Kidney tubule cell (primary cell): Measurements from ENCODE around the gene SLC18A3.

ENCODE experiments used
- DNase-seq: peaks from one replicate; pipeline ENCODE4 v3.0.0-alpha.2; 2018; ENCODE audit warnings: low spot score

Gene SLC18A3

DNA sequence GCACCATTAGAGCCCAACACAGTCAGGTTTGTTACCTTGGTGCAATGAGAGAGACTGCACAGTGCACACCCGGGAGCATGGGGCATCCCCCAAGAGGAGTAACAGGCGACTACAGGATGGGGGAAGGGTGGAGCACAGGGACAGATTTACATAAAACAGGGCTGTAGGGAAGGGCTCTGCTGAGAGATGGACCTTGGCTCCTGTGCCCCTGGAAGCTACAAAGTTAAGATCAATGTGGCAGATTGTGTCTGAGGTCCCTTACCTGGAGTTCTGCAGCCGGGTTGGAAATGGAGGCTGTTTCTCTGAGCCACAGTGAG lies 13.7 kb upstream of the SLC18A3 start:
- DNase-seq = no peak

DNA sequence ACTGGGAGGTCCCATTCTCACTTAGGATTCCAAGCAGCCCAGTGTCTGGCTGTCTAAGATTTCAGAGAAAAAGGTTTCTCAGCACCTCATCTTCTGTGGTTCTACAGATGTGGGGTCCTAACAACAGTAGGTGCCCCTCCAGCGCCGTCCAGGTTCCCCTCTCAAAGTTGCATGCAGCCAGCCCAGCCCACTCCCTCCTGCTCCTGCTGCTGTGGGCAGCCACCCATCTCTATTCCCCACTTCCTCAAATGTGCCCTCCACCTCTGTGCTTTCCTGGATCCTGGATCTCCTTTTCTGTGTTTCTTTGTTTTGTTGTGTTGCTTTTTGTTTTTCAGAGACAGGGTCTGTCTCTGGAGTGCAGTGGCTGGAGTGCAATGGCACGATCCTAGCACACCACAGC lies 13.3 kb upstream of the SLC18A3 start:
- no peak for DNase-seq

DNA sequence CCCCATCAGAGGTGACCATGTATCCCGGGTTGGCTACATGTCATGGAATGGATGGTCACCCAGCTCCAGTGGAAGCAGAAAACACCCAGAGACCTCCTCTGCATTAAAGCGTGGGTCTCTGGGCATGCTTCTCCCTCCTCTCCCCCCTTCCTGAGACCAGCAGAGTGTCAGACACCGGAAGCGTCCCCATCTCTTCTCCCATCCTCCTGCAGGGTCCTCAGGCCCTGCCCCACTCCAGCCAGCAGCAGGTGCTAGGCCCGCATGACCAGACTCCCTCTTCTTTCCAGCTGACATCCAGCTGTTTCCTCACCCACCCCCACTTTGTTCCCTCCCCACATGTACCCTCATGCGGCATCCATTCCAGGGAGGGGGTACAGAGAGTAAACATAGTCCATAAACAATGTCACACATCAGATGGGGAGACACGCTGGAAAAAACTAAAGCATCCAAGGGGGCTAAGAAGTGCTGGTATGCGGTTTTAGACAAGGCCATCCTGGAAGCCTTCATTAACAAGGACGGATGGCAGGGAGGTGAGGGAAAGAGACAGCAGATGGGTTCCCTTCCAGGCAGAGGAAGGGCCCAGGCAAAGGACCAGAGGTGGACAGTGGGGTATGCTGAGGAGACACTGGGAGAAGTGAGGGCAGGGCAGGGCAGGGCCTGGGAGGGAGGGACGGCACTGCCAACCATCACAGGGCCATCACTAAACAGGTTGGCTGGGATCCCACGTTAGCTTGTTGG lies 12.5 kb upstream of the SLC18A3 start:
- DNase-seq = no peak

DNA sequence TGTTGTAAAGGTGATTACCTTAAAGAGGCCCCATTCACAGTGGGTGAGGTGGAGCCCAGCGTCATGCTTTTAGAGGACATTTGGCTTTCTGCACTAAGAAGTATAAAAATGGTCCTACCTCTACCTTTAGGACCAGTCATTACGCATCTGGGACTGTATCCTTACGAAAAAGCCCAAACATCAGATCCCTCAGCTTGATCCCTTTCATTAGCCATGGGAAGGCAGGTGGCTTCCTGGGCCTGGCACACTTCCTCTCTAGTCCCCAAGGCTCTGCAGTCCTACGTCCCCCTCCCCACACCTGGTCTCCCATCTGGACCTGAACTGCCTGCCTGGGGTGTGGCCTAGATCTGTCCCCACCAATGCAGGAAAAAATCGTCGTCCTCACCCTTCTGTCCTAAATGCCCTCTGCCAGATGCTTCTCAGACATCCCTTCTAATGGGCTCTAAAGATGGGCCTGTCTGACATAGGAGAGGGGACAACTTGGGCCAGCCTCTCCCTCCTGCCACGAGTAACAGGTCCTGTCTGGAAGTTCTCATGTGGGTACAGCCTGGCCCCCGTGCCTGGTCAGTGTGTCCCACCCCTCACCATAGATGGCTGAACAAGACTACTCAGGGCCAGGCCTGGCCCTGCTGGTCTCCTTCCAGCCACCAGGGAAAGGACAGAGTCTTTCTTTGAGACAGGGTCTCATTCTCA lies 11.8 kb upstream of the SLC18A3 start:
- DNase-seq = no peak

DNA sequence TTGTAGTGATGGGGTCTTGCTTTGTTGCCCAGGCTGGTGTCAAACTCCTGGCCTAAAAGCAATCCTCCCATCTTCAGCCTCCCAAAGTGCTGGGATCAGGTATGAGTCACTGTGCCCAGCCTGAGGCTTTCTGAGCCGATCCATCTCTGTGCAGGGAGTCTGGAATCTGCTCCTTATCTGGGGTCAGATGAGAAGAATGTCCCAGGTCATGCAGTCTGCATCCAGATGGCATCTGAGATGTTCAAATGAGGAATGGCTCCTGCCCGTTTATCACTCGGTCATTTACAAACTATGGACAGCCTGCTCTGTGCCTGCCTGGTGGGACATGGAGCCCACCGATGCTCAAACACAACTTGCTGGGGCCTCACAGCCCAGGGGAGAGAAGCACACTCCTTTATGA lies 11.1 kb upstream of the SLC18A3 start:
- no peak for DNase-seq

DNA sequence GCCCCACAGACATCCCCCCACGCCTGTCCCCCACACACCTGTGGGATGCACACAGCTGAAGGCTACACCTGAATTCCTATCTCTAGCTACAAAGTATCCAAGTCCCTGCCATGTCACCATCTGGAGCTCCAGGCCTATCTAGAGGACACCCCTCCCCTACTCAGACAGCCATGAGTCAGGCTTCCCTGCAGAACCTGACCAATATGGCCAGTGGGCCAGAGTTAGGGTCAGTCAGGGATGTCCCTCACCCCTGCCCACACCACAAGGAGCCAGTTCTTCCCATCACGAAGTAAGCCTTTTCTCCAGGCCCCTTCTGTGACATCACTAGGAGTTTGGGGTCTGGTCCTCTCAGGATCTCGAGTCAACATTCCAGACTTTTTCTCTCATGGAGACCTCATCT lies 10.6 kb upstream of the SLC18A3 start:
- no peak for DNase-seq

DNA sequence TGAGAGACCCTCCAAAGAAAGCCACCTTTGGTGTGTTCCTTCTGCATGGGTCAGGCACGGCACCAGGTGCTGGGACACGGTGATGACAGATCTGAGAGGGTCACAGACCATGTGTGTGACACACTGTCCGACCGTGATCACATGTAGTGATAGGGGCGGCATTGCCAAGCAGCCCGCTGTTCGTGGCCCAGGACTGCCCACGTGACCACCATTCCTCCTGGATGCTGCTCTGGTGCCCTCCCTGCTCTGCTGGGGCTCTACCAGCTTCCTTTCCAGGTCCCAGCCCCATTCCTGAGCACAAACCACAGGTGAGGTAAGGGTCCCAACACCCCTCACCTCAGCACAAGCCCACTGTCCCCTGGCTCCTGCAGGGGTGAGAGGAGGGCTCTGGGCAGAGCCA lies 10.1 kb upstream of the SLC18A3 start:
- no peak for DNase-seq

DNA sequence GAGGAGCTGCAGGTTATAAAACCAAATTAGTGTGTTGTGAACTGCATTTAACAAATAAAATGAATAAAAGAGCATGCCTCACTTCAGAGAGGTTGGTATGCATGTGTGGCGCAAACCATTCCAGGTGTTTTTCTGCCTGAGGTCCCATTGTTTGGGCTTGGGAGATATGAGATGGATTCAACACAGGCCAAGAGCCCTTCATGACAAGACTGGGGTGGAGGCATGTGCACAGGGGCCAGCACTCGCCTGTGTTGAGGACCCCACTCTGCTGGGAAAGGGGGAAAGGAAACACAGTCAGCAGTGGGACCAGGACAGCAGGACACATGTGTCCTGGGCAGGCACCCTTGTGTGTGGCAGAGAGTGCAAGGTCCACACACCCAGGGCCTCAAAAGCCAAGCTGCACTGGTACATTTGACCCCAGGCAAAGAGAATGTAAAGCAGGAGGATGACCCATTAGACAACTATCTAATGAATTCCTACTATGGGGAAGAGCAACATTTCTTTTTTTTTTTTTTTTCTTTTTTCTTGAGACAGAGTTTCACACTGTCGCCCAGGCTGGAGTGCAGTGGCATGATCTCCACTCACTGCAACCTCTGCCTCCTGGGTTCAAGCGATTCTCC lies 9.2 kb upstream of the SLC18A3 start:
- peak; percentile 35 for DNase-seq

DNA sequence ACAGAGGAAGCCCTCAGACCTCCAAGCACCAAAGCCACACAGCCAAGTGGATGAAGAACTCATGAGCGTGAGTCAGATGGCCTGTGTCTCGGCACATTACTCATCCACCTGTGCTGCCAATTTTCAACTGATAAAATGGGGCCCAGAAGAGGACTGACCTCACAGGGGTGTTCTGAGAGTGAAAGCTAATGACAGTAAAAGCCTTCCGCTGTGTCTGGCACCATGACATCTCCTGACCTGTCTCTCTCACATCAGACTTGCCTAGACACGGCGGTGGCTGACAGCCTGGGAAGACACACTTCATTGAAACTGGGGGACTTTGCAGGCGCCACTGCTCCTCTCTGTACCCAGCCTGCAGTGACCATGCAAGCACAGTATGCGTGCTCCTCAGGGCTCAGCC lies 8.3 kb upstream of the SLC18A3 start:
- peak; percentile 67 for DNase-seq

DNA sequence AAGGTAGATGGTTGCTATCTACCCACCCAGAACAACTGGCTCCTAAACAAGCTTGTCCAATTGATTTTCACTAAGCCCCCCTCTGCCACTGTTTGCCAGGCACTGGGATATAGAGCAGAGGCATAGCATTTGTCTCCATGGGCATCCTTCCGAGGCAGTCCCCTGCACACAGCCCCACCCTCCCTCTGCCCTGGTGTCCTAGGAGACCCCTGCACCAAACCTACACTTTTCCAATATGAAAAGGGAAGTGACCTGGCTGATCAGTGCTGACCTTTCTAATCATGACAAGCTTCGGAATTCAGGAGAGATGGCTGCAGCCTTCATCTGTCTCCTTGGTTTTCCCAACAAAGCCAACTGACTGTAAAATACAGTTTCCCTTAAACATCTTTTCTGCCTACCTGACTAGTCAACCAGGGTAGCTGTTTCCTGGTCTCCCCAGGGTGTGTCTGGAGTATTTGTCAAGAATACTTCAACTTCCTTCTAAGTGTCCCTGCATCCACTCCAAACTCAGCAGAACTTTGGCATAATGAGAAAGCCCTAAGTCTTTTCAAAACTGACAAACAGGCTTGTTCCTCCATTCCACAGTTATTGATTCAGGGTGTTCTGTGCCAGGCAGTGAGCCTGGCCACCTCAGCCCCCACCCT lies 7.6 kb upstream of the SLC18A3 start:
- DNase-seq = peak; percentile 21

DNA sequence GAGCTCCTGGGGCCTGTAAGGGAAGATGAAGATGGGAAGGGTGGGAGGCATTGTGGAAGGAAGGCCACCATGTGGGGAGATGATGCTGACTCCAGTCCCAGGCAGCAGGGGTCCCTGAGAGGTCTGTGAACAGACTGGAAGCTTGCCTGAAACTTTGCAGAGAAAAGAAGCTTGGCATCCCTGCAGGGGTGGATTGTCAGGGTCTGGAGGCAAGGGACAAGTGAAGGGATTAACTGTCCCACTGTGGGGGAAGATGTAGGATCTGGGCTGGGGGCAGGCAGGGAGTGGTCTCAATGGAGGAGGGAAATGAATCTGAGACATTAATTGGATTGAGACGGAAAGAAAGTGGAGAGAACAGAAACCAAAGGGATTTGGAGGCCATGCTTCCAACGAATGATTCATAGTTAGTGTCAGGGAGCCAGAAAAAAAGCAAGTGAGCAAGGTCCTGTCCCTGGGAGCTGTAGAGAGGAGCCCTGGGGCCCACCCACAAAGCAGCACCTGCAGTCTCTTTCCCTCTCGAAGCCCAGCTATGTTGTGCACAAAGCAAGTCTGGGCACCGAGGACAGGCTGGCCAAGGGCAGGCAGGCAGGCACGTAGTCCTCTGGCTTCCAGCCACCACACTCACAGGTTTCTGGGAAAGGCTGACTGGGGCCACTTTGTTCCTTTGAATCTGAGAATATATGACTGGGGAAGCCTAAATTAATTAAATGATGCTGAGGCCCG lies 4.7 kb upstream of the SLC18A3 start:
- no peak for DNase-seq

DNA sequence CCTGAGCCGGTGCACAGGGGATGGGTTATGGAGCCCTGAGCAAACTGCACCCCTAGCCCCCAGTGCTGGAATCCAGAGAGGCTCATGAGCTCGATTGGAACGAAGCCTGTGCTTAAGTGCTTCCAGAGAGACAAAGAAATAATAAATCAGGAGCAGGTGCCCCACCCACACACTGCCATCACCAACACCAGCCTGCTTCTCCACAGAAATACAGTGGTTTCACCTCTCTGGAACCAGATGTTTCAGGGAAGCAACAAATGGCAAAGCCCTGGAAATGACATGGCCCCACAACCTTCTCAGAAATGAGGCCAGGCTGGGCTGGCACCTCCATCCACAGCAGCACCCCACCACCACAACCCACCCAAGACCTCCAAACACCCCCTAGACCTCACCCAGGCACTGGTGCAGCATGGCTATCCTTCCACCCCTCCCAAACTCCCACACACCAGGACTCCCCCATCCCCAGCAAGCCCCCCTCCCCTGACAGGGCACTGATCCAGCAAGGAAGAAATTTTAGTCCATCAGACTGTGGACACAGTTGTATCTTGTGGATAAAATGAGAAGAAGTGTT lies 4.1 kb upstream of the SLC18A3 start:
- no peak for DNase-seq

DNA sequence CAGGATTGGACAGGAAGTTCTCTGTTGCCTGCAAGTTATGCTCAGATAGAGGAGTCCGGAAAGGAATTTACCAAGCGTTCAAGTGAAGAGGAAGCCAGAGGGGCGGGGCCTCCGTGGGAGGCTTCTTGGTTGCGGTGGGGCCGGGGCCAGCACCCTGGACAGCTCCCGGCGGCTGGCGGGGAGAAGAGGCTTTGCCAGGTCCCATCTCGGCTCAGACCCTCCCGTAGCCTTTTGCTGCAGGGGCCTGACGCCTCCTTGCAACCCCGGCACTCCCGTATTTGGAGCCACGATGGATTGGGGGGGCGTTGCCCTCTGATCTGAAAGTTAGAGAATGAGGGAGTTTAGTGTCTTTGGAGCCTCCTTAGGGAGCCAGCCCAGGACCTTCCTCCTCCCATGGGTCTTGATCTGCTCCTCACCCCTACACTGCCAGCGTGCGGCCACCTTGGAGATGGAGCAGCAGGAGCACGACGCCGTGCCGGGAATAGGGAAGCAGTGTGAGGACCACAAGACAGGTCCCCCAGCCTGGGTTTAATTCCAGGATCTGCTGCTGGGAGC lies 3.1 kb upstream of the SLC18A3 start:
- peak; percentile 83 for DNase-seq

DNA sequence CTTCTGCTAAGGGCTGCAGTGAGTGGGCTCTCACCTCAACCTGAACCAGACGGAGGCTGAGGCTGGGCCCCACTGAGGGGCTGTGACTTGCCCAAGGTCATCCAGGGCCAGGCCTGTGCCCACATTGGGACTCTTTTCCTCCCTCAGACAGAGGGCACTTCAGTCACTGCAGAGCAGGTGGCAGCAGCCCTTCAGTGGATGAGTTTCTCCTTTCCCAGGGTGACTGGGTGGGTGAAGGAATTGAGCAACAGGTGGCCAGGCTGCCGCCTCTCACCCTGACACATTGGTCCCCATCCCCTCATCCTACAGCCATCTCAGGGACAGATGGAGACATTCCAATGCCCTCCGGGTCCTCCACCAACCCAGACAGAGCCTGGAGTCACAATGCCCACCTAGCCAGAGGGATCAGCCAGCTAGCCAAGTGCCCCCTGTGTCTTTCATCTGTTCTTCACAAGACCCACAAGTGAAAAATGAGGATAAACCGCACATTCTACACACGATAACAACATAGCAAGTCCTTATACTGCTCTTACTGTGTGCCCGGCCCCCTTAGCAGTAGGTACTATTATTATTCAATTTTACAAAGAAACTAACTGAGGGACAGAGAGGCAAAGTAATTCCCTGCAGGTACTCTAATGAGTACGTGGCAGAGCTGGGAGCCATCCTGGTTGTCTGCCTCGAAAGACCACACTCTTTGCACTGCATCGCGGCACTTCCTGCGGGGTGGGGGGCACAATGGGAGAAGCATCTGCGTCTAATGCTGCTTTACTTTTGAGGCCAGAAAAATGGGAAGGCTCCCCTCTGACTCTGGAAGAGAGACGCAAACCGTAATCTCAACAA lies 1.7 kb upstream of the SLC18A3 start:
- no peak for DNase-seq

DNA sequence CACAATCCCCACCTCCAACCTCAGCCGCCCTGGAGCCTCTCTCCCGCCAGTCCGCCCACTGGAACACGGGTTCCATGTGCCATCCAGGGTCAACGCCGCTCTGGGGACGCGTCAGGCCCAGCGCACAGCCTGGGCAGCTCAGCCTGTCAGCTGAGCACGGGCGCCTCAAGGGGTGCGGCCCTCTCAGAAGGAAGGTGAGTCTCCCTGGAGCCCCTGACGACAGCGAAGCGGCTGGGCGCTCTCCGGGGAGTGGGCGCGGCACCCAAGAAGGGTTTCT lies 1.2 kb upstream of the SLC18A3 start:
- no peak for DNase-seq

DNA sequence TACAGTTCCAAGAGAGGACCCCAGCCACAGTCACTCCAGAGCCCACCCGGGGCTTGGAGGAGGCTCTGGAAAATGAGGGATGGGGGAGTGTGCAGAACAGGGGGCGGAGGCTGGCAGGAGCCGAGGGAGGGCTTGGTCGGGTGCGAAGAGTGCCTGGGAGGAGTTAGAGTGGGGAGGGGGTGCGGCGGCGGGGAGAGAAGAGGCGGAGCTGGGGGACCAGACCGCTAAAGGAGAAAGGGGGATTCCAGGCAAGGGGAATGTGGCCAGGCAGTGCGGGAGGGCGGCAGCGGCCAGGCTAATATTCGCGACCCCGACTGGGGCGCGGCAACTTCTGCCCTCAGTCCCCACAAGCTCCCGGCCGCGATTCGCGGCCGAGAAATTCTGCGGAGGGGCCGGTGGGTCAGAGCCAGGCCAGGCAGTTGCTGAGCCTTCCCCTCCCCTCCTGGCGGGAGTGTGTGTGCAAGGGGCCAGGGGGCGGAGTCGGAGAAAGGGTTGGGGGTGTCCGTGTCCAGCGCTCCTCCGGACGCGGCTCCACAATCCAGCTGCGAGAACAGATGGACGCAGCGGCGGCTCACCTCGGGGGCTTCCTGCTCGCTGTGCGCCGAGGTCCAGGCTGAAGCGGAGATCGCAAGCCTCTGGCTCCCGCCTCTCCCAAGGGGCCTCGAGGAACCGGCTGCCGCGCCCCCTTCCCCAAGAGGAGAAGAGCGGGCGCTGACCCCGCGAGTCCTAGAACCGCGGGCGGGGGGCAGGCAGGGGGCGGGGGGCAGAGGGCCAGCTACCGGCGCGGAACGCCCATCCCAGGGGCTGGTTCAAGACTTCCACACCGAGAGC lies 612 bp upstream of the SLC18A3 start:
- no peak for DNase-seq

DNA sequence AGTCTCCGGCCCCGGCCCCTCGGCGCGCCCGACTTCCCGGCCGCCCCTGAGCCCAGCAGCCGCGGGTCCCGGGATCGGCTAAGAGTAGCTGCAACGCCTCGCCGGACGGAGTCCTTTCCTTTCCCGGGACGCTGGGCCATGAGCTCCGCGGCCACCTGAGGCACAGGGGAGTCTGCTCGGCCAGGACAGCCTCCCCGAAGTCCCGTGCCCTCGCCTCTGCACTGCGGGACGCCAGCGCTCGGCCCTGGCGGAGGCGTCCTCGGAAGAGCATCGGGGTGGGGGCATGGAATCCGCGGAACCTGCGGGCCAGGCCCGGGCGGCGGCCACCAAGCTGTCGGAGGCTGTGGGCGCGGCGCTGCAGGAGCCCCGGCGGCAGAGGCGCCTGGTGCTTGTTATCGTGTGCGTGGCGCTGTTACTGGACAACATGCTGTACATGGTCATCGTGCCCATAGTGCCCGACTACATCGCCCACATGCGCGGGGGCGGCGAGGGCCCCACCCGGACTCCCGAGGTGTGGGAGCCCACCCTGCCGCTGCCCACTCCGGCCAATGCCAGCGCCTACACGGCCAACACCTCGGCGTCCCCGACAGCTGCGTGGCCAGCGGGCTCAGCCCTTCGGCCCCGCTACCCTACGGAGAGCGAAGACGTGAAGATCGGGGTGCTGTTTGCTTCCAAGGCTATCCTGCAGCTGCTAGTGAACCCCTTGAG lies 502 bp downstream of the SLC18A3 start:
- DNase-seq = no peak

DNA sequence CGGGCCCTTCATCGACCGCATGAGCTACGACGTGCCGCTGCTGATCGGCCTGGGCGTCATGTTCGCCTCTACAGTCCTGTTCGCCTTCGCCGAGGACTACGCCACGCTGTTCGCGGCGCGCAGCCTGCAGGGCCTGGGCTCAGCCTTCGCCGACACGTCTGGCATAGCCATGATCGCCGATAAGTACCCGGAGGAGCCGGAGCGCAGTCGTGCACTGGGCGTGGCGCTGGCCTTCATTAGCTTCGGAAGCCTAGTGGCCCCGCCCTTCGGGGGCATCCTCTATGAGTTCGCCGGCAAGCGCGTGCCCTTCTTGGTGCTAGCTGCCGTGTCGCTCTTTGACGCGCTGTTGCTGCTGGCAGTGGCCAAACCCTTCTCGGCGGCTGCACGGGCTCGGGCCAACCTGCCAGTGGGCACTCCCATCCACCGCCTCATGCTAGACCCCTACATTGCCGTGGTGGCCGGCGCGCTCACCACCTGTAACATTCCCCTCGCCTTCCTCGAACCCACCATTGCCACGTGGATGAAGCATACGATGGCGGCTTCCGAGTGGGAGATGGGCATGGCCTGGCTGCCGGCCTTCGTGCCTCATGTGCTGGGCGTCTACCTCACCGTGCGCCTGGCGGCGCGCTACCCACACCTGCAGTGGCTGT lies 1.2 kb downstream of the SLC18A3 start:
- DNase-seq = no peak
